ENCODE measurements around the gene NUDC.

Gene NUDC

DNA sequence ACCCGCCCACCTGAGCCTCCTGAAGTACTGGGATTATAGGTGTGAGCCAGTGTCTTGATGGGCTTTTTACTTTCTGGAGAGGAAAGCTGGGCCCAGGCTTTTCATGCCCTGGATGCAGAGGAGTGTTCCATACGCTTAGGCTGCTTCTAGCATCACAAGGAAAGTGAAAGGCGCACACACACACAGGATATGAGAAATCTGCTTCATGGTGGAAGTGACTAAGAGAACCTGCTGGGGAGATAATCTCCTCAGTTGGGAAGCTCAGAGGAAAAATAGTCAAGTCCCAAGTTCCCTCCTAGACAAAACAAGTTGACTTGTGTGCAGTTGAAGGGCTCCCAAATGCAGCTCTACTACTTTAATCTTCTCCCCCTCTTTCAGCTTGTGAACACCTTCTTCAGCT lies 2.2 kb downstream of the NUDC start:
- TF ChIP-seq ZNF565 (CRISPR knock-in tag; conservative IDR thresholded peaks at IDR 0.05; ENCODE audit: low read depth) (no peak), BACH2 (CRISPR knock-in tag; IDR thresholded peaks at IDR 0.05; ENCODE audit: borderline replicate concordance) (no peak)
- no peak for ATAC-seq

DNA sequence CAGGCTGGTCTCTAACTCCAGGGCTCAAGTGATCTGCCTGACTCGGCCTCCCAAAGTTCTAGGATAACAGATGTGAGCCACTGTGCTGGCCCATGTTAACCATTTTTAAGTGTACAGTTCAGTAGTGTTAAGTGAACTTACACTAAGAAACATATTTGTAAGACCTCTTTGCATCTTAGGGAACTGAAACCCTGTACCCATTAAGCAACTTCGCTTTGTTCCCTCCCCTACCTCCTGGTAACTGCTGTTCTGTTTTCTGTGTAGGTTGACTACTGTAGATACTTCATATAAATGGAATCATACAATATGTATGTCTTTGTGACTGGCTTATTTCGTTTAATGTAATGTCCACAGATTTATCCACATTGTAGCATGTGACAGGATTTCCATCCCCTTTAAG lies 11.0 kb downstream of the NUDC start:
- TF ChIP-seq SNAI2 (CRISPR knock-in tag; IDR thresholded peaks at IDR 0.05) (no peak), ESRRG (CRISPR knock-in tag; IDR thresholded peaks at IDR 0.05) (no peak), ZNF565 (CRISPR knock-in tag; conservative IDR thresholded peaks at IDR 0.05; ENCODE audit: low read depth) (no peak), CSDC2 (CRISPR knock-in tag; IDR thresholded peaks at IDR 0.05) (no peak), ARNTL (CRISPR knock-in tag; IDR thresholded peaks at IDR 0.05; ENCODE audit: borderline replicate concordance, low read depth) (no peak), PPARA (CRISPR knock-in tag; IDR thresholded peaks at IDR 0.05; ENCODE audit: borderline replicate concordance) (no peak), ISL1 (CRISPR knock-in tag; IDR thresholded peaks at IDR 0.05) (no peak), ZNF8 (CRISPR knock-in tag; IDR thresholded peaks at IDR 0.05) (no peak), BACH2 (CRISPR knock-in tag; IDR thresholded peaks at IDR 0.05; ENCODE audit: borderline replicate concordance) (no peak), ZFP30 (CRISPR knock-in tag; IDR thresholded peaks at IDR 0.05) (no peak), ZFP3 (CRISPR knock-in tag; IDR thresholded peaks at IDR 0.05) (no peak), TOX (CRISPR knock-in tag; IDR thresholded peaks at IDR 0.05; ENCODE audit: borderline replicate concordance) (no peak), TCF4 (CRISPR knock-in tag; IDR thresholded peaks at IDR 0.05; ENCODE audit: borderline replicate concordance) (no peak), GLIS3 (CRISPR knock-in tag; IDR thresholded peaks at IDR 0.05) (no peak)
- TF ChIP-seq, protein P1, sequence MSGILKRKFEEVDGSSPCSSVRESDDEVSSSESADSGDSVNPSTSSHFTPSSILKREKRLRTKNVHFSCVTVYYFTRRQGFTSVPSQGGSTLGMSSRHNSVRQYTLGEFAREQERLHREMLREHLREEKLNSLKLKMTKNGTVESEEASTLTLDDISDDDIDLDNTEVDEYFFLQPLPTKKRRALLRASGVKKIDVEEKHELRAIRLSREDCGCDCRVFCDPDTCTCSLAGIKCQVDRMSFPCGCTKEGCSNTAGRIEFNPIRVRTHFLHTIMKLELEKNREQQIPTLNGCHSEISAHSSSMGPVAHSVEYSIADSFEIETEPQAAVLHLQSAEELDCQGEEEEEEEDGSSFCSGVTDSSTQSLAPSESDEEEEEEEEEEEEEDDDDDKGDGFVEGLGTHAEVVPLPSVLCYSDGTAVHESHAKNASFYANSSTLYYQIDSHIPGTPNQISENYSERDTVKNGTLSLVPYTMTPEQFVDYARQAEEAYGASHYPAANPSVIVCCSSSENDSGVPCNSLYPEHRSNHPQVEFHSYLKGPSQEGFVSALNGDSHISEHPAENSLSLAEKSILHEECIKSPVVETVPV (CRISPR knock-in tag; IDR thresholded peaks at IDR 0.05) = no peak
- TF ChIP-seq, protein P2, sequence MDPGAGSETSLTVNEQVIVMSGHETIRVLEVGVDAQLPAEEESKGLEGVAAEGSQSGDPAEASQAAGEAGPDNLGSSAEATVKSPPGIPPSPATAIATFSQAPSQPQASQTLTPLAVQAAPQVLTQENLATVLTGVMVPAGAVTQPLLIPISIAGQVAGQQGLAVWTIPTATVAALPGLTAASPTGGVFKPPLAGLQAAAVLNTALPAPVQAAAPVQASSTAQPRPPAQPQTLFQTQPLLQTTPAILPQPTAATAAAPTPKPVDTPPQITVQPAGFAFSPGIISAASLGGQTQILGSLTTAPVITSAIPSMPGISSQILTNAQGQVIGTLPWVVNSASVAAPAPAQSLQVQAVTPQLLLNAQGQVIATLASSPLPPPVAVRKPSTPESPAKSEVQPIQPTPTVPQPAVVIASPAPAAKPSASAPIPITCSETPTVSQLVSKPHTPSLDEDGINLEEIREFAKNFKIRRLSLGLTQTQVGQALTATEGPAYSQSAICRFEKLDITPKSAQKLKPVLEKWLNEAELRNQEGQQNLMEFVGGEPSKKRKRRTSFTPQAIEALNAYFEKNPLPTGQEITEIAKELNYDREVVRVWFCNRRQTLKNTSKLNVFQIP (CRISPR knock-in tag; IDR thresholded peaks at IDR 0.05; ENCODE audit: borderline replicate concordance, low read depth) = no peak
- TF ChIP-seq, protein P3, sequence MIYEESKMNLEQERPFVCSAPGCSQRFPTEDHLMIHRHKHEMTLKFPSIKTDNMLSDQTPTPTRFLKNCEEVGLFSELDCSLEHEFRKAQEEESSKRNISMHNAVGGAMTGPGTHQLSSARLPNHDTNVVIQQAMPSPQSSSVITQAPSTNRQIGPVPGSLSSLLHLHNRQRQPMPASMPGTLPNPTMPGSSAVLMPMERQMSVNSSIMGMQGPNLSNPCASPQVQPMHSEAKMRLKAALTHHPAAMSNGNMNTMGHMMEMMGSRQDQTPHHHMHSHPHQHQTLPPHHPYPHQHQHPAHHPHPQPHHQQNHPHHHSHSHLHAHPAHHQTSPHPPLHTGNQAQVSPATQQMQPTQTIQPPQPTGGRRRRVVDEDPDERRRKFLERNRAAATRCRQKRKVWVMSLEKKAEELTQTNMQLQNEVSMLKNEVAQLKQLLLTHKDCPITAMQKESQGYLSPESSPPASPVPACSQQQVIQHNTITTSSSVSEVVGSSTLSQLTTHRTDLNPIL (CRISPR knock-in tag; IDR thresholded peaks at IDR 0.05; ENCODE audit: low read depth) = no peak
- TF ChIP-seq, protein P4, sequence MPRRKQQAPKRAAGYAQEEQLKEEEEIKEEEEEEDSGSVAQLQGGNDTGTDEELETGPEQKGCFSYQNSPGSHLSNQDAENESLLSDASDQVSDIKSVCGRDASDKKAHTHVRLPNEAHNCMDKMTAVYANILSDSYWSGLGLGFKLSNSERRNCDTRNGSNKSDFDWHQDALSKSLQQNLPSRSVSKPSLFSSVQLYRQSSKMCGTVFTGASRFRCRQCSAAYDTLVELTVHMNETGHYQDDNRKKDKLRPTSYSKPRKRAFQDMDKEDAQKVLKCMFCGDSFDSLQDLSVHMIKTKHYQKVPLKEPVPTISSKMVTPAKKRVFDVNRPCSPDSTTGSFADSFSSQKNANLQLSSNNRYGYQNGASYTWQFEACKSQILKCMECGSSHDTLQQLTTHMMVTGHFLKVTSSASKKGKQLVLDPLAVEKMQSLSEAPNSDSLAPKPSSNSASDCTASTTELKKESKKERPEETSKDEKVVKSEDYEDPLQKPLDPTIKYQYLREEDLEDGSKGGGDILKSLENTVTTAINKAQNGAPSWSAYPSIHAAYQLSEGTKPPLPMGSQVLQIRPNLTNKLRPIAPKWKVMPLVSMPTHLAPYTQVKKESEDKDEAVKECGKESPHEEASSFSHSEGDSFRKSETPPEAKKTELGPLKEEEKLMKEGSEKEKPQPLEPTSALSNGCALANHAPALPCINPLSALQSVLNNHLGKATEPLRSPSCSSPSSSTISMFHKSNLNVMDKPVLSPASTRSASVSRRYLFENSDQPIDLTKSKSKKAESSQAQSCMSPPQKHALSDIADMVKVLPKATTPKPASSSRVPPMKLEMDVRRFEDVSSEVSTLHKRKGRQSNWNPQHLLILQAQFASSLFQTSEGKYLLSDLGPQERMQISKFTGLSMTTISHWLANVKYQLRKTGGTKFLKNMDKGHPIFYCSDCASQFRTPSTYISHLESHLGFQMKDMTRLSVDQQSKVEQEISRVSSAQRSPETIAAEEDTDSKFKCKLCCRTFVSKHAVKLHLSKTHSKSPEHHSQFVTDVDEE (CRISPR knock-in tag; IDR thresholded peaks at IDR 0.05) = no peak

DNA sequence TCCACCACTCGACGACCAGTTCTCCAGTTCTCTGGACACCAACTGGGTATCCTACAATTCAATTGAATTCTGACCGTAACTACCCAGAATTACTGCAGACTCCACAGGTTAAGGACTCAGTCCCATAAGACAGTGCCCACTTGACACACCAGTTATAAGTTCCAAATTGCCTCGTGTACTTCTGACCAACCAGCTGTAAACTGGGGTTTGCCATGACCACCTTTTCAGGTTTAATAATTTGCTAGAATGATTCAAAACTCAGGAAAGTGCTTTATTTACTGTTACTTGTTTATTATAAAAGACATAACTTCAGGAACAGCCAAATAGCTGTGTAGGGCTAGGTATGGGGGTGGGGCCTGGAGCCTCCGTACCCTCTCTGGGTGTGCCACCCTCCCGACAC lies 15.3 kb downstream of the NUDC start:
- ATAC-seq = no peak
- TF ChIP-seq BACH2 (CRISPR knock-in tag; IDR thresholded peaks at IDR 0.05; ENCODE audit: borderline replicate concordance) (no peak), OSR1 (CRISPR knock-in tag; IDR thresholded peaks at IDR 0.05) (no peak)
- TF ChIP-seq, protein P4 (CRISPR knock-in tag; IDR thresholded peaks at IDR 0.05) = no peak

More for the DNA sequence above, 11.0 kb downstream of the NUDC start:
- ATAC-seq = no peak

Data from SK-N-SH treated with all-trans-retinoic acid at 6 μM for 48 hours (cell line).